Measurements from ENCODE around the gene UTP14C. TPM values are rescaled to one million over a fixed set of nuclear protein-coding genes. Genes with fewer than 3 reads are reported as not detected.
"Not testable (repeated sequence)": the region's sequence is repeated elsewhere in the genome, so short reads cannot be mapped to it uniquely, and the experiment has no call there.

Gene UTP14C
- total RNA-seq, 1 donor from 2014 or later: 12.9 TPM

DNA sequence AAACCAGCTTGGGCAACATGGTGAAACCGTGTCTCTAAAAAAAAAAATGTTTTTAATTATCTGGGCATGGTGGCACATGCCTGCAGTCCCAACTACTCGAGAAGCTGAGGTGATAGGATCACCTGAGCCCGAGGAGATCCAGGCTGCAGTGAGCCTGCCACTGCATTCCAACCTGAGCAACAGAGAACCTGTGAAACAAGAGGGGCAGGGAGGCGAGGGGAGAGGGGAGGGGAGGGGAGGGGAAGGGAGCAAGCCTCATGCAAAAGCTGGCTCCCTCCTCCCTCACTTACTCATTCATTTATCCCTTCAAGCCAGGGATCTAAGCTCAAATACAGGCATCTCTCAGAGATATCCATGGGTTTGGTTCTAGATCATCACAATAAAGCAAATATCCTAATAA, 22.1 kb upstream of the UTP14C start:
- intact Hi-C loops (cut with micrococcal nuclease): no loop called here

DNA sequence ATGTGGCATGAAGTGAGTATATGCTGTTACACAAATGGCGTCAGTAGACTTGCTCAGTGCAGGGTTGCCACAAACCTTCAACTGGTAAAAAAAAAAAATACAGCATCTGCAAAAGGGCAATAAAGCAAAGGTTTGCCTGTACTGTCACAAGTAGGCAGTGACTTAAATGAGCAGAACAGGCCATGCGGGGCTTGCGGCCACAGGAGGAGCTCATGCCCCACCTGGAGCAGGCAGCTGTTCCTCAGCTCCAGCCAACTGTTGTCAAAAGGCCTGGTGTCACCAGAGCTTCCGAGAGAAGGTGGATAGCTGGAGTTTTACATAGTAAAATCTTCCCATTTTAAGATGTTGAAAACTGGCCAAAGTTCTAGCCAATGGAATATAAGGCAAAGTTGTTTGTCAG, 20.9 kb upstream of the UTP14C start:
- intact Hi-C loops (cut with micrococcal nuclease): no loop called here

DNA sequence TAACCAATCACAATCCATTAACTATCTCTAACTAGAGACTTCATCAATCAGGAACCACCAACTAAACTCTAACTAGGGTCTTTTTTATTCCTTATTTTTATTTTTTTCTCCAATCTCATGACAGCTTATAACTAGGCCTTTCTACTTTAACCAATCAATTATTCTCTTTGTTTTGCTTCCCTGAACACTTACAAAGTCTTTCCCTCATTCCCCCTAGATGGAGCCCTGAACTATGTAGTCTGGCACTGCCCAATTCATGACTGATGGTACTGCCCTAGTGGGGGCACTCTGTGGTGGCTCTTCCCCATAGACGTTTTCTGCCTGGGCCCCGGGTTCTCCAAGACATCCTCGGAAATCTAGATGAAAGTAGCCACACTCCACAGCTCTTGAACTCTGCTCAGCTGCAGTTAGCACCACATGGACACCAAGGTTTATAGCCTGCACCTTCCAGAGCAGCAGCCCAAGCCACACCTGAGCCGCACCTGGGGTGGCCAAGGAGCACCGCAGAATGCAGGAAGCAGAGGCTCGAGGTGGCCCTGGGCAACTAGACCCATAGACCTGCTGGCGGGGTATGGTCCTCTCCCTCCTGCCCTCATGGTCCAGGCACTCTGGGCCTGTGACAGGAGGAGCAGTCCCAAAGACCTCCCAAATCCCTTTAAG, 19.9 kb upstream of the UTP14C start:
- intact Hi-C loops (cut with micrococcal nuclease): no loop called here

DNA sequence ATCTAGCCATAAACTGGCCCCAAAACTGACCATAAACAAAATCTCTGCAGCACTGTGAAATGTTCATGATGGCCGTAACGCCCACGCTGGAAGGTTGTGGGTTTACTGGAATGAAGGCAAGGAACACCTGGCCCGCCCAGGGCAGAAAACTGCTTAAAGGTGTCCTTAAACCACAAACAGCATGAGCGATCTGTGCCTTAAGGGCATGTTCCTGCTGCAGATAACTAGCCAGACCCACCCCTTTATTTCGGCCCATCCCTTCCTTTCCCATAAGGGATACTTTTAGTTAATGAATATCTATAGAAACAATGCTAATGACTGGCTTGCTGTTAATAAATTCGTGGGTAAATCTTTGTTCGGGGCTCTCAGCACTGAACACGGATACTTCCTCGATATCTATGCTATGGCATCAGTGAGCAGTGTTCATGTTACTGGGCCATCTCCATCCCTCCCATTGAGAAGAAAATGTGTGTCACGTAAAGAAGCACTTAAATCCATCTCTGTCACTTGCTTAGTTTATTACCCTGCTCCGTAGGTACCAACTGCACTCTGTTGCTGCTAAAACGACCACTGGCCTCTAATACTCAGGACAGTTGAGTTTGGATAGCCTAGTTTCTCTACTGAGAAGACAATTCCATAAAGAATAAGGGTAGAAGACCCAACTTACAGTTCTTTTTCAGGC, 18.5 kb upstream of the UTP14C start:
- intact Hi-C loops (cut with micrococcal nuclease): no loop called here

DNA sequence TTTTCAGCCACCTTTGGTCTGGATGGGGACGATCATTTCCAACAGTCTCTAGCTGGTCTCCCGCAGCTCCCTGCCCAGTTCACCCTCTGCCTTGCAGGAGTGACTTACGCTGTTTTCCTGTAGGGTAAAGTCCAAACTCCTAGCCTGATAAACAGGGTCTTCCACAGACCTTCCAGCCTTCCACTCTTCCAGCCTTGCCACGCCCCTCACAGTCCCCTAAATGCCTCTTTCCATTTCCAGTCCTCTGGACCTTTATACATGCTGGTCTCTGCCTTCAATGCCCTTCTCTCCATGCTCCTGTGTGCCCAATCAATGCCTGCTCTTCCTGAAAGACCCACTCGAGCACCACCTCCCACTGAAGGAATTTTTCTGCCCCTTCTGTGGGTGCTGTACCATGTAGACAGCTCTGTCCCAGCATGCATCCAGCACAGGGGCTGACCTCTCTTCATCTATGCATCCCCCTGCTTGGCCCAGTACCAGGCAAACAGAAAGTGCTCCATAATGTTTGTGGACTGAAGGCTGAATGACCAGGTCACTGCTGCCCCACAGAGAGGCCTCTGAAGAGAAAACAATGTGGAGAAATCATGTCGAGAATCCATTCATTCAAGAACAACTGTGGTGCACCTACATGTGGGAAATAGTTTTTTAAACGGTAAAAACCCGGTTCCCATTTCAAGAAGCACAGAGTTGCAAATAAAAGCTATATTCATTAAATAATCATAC, 17.8 kb upstream of the UTP14C start:
- intact Hi-C loops (cut with micrococcal nuclease): no loop called here

DNA sequence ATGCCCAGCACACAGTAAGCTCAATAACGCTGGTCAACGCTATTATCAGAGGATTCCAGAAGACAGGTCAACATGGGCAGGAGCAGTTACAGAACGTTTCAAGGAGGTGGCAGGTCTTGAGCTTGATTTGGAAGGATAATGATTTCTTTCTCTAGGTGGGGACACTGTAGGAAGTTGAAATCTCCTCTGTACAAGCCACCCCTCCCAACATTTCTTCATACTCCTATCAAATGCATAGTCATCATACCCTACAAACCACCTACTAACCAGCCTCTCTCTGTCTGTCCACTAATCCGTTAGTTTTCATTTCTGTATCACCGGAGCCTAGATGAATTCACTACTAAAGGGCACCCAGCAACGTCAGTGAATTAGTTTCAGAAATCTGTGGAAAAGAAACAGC, 14.5 kb upstream of the UTP14C start:
- intact Hi-C loops (cut with micrococcal nuclease): loop anchor here (5.0 to 10.0 kb wide), 3 partner anchors 395 to 1928 kb away; partner anchors contain the start of gene SUGT1

DNA sequence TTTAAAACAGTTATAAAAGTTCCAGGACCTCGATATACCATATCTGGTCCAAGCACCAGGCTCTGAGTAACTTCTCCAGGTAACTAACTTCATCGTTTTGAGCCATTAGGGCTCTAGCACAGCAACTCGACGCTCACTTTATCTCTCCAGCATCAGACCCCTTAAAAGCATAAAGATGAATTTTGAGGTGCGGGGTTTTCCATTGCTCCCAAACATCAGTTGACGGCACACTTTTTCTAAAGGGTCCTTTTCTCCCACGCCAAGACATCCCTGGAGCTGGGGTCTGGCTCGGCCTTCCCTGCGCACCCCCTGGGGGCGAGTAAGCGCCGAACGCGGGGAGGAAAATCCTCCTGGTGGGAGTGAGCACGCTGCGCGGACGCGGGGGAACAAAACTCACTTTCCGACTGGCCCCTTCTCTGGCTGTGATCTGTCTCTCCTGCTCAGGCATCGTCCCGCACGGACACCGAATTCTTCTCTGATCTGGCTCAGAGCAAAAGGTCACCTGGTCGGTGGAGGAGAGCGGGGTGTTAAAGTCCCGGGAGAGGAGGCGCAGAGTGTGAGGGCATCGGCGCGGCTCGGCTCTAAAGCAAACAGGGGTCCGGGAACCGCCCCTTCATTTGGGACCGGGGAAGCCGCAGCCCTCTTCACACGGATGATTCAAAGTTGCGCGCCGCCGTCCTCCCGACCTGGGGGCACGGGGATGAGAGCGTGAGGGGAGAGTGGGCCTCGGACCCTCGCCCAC, 13.4 kb upstream of the UTP14C start, which contains the start of gene ATP7B:
TSS of gene ATP7B (minus strand) at position 561 of the 742 bp plus-strand sequence. CDS start at position 448, 113 bp downstream.
- intact Hi-C loops (cut with micrococcal nuclease): loop anchor here (5.0 to 10.0 kb wide), 3 partner anchors 396 to 1929 kb away; partner anchors contain the start of gene SUGT1

DNA sequence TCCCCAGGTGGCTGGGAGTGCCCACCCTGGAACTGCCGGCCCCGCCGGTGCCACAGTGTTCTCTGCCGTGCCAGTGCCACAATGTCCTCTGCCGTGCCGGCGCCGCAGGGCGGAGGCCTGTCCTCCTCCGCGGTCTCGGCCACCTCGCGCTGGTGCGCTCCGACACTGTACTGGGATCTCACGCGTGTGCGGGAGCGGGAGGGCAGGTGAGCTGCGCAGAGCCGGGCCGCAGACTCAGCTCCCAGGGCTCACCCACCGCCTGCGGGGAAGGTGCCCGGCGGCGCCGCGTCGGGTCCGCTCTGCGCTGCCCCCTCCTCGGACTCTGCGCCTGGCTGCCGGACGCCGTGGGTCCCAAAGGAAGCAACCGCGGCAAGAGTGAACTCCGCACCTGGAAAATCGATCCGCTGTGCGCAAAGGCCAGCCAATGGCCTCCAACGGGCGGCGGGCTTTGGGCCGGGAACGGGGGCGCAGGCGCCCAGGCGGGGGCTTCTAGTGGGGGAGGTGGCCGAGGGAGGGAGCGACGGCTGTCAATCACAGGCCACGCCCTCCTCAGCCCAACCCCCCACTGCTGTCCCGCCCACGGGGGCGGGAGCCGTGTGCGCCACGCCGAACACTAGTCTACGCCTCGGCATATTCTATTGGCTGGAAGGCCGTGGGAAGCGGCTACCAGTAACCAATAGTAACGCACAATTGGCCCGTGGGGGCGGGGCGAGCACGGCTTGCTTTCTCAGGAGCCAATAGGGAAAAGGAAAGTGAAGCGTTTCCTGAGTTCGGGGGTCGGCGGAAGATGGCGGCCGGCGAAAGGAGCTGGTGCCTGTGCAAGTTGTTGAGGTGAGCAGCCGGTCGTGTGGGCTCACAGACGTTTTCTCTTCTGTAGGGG, 12.6 kb upstream of the UTP14C start, which contains the start of gene ALG11:
TSS of gene ALG11 (plus strand) at position 767 of the 880 bp plus-strand sequence. CDS start at position 788, 21 bp downstream.
- intact Hi-C loops (cut with micrococcal nuclease): loop anchor here (1.0 to 10.0 kb wide), 10 partner anchors 115 to 1930 kb away; partner anchors contain the start of genes CKAP2, DHRS12, NEK3 and SUGT1

DNA sequence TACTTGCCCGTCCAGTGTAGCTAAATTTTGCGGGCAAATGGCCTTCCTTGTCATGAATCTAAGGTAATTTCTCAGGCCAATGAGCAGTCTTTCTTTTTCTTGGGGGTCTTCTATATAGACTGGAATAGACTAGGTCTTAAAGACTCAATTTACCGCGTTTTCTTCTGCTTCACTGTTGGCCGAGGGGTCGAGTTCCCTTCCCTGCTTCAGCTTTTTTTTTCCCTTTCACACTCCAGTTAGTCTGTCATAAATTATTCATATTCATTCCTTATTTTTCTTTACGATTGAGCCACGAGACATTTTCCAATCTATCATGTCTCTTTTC, 12.0 kb upstream of the UTP14C start:
- intact Hi-C loops (cut with micrococcal nuclease): loop anchor here (1.0 to 10.0 kb wide), 10 partner anchors 116 to 1930 kb away; partner anchors contain the start of genes CKAP2, DHRS12, NEK3 and SUGT1

DNA sequence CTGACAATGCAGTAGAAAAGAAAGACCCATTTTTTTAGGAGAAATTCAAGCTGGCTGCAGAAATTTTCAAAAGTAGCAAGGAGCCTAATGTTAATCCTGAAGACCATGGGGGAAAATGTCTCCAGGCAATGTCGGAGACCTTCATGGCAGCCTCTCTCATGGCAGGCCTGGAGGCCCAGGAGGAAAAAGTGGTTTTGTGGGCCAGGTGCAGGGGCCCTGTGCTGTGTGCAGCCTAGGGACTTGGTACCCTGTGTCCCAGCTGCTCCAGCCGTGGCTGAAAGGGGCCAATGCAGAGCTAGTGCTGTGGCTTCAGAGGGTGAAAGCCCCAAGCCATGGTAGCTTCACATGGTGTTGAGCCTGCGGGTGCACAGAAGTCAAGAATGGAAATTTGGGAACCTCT, 8.2 kb upstream of the UTP14C start:
- intact Hi-C loops (cut with micrococcal nuclease): loop anchor here (10.0 kb wide), 1 partner anchor 401 kb away; no protein-coding TSS in a partner anchor

DNA sequence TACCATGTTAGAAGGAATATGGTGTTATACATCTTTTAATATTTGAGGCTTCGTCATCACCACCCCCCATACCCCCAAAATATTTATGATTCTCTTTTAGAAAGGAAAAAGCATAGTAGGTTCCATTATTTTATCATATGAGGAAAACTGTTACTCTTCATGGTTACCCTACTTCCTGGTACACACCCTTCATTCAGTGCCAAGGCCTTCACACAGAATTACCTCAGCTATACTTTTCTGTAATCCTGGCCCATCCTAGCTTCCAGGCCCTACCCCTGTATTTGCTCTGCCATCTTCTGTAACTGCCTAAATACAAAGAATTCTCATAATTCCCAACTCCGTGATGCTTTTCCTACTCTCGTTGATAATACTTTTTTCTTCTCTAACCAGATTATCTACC, 4.3 kb upstream of the UTP14C start:
- intact Hi-C loops (cut with micrococcal nuclease): no loop called here

DNA sequence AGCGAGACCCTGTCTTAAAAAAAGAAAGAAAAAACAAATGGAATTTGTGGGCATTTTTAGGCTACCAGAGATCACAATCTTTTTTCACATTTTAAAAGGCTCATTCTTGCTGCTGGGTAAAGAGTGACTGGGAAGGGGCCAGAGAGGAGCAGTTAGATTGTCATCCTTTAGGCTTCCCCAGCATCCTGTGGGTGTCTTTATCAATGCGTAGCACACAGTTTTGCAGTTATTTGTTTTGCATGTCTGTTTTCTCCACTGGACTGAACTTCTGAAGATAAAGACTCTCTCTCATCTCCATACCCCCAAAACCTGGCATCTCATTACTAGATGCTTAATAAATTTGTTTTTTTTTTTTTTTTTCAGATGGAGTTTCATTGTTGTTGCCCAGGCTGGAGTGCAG, 2.1 kb upstream of the UTP14C start:
- intact Hi-C loops (cut with micrococcal nuclease): no loop called here

DNA sequence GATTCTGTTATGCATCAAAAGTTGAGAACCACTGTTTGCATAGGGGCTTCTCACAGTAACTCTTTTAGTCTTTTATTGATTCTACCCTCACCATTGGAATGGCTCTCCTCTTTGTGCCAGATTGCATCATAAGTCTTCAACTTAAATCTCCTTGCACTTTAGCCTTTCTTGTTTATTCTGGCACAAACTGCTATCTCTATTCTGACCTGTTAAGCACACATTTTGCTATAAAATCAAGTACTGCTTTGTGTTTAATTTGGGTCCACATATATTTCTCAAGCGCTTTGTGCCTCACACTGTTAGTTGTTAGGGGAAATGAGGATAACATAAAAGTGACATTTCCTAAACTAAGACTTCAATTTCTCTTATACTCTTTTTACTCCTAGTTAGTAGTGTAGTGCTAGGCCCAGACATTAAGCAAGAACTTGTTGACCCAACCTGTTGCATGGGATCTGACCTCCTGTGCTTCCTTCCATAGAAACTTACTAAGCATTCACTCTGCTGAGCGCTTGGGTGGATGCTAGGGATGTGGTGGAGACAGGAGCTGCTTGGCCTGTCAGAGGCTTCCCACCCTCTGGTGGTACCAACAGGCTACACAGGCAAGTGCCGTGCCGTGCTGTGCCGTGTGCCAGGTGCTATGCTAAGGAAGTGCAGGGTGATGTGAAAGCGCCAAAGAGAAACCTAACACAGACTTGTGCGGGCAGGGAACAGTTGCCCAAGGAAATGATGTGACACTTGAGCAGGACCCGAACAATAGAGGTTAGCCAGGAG, 1.2 kb downstream of the UTP14C start:
- intact Hi-C loops (cut with micrococcal nuclease): no loop called here

DNA sequence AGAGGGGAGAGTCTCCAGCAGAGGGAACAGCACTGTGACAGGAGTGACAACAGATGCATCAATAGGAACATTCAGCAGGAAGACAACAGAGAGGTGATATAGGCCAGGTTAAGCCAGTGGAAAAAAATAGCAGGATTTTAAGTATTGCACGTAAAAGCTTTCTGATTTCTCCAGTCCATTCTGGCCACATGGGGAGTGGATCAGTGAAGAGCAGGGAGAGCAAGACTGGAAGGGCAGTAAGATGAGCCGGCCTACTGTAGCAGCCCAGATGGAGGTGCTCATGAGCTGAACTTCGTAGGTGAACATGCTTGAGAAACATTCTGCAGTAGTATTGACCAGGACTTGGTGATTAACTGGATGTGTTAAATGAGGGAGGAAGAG, 1.7 kb downstream of the UTP14C start:
- intact Hi-C loops (cut with micrococcal nuclease): no loop called here

DNA sequence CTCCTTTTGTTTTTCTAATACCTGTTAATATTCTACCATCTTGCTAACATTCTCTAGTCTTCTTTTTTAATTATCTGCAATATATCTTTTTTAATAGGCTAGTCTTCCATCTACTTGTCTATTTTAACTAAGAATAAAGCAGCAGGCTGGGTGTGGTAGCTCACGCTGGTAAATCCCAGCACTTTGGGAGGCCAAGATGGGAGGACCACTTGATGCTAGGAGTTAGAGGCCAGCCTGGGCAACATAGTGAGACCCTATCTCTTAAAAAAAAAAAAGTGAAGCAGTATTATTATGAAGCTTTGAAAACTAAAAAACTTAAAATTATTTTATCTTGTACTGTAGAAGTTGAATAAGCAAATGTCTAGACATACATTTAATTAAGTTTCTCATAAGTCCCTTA, 3.3 kb downstream of the UTP14C start:
- intact Hi-C loops (cut with micrococcal nuclease): no loop called here

DNA sequence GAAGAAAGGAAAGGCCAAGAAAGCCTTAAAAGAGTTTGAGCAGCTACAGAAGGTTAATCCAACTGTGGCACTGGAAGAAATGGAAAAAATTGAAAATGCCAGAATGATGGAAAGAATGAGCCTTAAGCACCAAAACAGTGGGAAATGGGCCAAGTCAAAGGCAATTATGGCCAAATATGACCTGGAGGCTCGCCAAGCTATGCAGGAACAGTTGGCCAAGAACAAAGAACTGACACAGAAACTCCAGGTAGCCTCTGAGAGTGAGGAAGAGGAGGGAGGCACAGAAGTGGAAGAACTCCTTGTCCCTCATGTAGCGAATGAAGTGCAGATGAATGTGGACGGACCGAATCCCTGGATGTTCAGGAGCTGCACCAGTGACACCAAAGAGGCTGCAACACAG, 5.1 kb downstream of the UTP14C start:
- intact Hi-C loops (cut with micrococcal nuclease): no loop called here

DNA sequence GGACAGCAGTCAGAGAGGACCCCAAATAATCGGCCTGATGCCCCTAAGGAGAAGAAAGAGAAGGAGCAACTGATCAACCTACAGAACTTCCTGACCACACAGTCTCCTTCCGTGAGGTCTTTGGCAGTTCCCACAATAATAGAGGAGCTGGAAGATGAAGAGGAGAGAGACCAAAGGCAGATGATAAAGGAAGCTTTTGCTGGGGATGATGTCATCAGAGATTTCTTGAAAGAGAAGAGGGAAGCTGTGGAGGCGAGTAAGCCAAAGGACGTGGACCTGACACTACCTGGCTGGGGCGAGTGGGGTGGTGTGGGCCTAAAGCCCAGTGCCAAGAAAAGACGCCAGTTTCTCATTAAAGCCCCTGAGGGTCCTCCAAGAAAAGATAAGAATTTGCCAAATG, 5.9 kb downstream of the UTP14C start:
- intact Hi-C loops (cut with micrococcal nuclease): not testable (repeated sequence)

DNA sequence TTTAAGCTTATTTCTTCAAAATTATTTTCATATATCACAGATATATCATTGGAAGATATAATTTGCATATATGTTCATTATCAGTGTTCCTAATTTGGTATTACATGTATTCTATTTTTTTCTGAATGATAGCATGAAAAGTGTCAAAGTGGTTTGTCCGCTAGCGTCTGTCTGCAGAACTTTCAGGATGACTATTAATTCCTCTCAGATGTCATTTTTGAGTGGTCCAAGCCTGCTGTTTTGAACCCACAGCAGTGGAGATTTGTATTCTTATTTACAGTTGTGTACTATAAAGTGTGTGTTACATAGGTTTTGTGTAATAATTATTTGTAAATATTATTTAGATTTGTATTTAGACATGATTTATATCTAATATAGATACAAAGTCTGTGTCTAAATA, 8.5 kb downstream of the UTP14C start:
- intact Hi-C loops (cut with micrococcal nuclease): no loop called here

DNA sequence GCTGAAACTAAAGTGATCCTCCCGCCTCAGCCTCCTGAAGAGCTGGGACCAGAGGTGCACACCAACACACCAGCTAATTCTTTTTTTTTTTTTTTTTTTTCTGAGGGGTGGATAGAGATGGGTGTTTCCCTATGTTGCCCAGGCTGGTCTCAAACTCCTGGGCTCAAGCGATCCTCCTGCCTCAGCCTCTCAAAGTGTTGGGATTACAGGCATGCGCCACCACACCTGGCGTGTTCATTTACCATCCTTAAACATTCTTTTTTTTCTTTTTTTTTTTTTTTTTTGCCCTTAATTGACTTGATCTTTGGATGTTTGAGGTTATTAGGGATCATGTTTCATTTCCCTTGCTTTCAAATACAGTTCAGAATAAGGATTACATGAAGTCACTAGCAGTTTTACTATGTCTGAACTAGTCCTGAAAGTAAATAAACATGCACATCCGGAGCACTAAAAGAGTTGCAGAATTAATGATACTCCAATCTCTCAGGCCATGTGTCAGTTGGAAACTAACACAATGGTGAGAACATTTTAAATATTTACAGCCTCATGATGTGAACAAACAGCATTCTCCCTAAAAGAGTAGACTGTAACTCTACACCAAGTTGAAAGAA, 10.2 kb downstream of the UTP14C start:
- intact Hi-C loops (cut with micrococcal nuclease): no loop called here

Measured in T-helper 2 cell treated with Interferon-gamma antibody and Interleukin-4, amounts not matched to agents 100 ng/mL and 5 ng/mL, for 36 hours (primary cell).